ENCODE results near the gene VAV2.

- TF ChIP-seq CTCF (conservative IDR thresholded peaks at IDR 0.05; ENCODE audit: low read depth, low read length) (no peak), EZH2 (IDR thresholded peaks at IDR 0.05; ENCODE audit: low read length, unreplicated experiment) (no peak), EZH2phosphoT487 (IDR thresholded peaks at IDR 0.05; ENCODE audit: borderline replicate concordance, low read length) (no peak)
Observed at GRCh38 chr9:133938753-133939152, 53.4 kb downstream of the VAV2 start.
